Vagina (tissue), 2 donors: ENCODE results near the gene TMPRSS11D.

Experiments used
- POLR2A ChIP-seq, 2 donors: fragments of 450-650 bp; IDR thresholded peaks; one replicate each; pipeline ENCODE4 v1.6.1; 2017; ENCODE audit warnings: antibody characterized with exemption in 2 of 2, mild to moderate bottlenecking in 2 of 2, moderate library complexity in 2 of 2
- POLR2AphosphoS5 ChIP-seq, 2 donors: sonication (generic); formaldehyde crosslinking; IDR thresholded peaks; one replicate each; pipeline ENCODE4 v1.9.0; 2017; ENCODE audit warnings: antibody characterized with exemption in 2 of 2, mild to moderate bottlenecking in 2 of 2, low read depth in 1 of 2; ENCODE audit not compliant: insufficient read depth in 1 of 2
- TF ChIP-seq, protein P1 (sequence below), 3 experiments: fragments of 450-650 bp in 2 of 3; fragments of 200-600 bp in 1 of 3; sonication (generic) in 1 of 3; IDR thresholded peaks; one replicate each; pipeline ENCODE4 v1.5.1; 2017 to 2019; ENCODE audit warnings: antibody characterized with exemption in 3 of 3, mild to moderate bottlenecking in 2 of 3, moderate library complexity in 2 of 3

DNA sequence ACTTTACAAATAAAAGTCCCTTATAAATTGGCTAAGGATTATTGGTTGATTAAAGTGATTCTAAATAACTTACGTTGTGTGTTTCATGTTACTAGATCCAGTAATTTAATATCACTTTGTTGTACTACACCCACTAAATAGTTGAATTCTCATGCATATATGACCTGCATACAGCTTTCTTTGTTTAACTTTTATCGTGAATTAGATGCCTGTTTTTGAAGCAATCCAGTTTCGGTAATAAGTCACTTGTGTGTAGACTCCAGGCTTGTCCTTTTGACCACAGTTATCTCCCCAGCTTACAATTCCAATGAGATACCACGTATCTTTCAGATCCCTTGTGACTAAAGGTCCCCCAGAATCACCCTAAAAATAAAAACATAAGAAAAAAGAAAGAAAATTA is 27.3 kb upstream of the TMPRSS11D start:
- no peak for TF ChIP-seq POLR2A (IDR thresholded peaks at IDR 0.05)
- TF ChIP-seq, protein P1, sequence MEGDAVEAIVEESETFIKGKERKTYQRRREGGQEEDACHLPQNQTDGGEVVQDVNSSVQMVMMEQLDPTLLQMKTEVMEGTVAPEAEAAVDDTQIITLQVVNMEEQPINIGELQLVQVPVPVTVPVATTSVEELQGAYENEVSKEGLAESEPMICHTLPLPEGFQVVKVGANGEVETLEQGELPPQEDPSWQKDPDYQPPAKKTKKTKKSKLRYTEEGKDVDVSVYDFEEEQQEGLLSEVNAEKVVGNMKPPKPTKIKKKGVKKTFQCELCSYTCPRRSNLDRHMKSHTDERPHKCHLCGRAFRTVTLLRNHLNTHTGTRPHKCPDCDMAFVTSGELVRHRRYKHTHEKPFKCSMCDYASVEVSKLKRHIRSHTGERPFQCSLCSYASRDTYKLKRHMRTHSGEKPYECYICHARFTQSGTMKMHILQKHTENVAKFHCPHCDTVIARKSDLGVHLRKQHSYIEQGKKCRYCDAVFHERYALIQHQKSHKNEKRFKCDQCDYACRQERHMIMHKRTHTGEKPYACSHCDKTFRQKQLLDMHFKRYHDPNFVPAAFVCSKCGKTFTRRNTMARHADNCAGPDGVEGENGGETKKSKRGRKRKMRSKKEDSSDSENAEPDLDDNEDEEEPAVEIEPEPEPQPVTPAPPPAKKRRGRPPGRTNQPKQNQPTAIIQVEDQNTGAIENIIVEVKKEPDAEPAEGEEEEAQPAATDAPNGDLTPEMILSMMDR (IDR thresholded peaks at IDR 0.05) = no peak
- no peak for TF ChIP-seq POLR2AphosphoS5 (IDR thresholded peaks at IDR 0.05; ENCODE audit: insufficient read depth in 1 of 2, low read depth in 1 of 2)
